Hematopoietic multipotent progenitor cell treated with erythropoietin and hydrocortisone succinate and interleukin-3 and kit ligand, for 8 days (in vitro differentiated cells): ENCODE measurements around the gene OPCML.

Source experiments
- DNase-seq: peaks from one replicate; pipeline ENCODE4 v3.0.0-alpha.2; 2015

The OPCML gene

GRCh38 chr11:133015457-133015856, 516.8 kb downstream of the OPCML start:
- DNase-seq, result no peak

GRCh38 chr11:133014337-133014736, 518.0 kb downstream of the OPCML start:
- DNase-seq, result no peak

GRCh38 chr11:133012803-133013202, 519.5 kb downstream of the OPCML start:
- DNase-seq, result no peak

GRCh38 chr11:133011604-133012003, 520.7 kb downstream of the OPCML start:
- DNase-seq, result peak; percentile 4

- DNase-seq, result no peak
Measured at GRCh38 chr11:133007027-133007584, 525.2 kb downstream of the OPCML start.

- no peak for DNase-seq
Measured at GRCh38 chr11:133004369-133004768, 527.9 kb downstream of the OPCML start.

- DNase-seq, result no peak
Measured at GRCh38 chr11:132999516-132999915, 532.8 kb downstream of the OPCML start.

- no peak for DNase-seq
Measured at GRCh38 chr11:132999031-132999430, 533.3 kb downstream of the OPCML start.

GRCh38 chr11:132997396-132997795, 534.9 kb downstream of the OPCML start:
- DNase-seq, result no peak

GRCh38 chr11:132994966-132995365, 537.3 kb downstream of the OPCML start:
- DNase-seq, result no peak

GRCh38 chr11:132993991-132994502, 538.3 kb downstream of the OPCML start:
- DNase-seq, result no peak

- no peak for DNase-seq
Measured at GRCh38 chr11:132992838-132993631, 539.3 kb downstream of the OPCML start.

GRCh38 chr11:132988411-132988810, 543.9 kb downstream of the OPCML start:
- DNase-seq, result no peak

- no peak for DNase-seq
Measured at GRCh38 chr11:132987936-132988335, 544.4 kb downstream of the OPCML start.

- no peak for DNase-seq
Measured at GRCh38 chr11:132983641-132983978, 548.7 kb downstream of the OPCML start.

- no peak for DNase-seq
Measured at GRCh38 chr11:132982772-132983640, 549.3 kb downstream of the OPCML start.

- DNase-seq, result no peak
Measured at GRCh38 chr11:132981131-132981956, 551.0 kb downstream of the OPCML start.

GRCh38 chr11:132980670-132981069, 551.6 kb downstream of the OPCML start:
- no peak for DNase-seq

- DNase-seq, result no peak
Measured at GRCh38 chr11:132977746-132978145, 554.6 kb downstream of the OPCML start.

GRCh38 chr11:132977241-132977640, 555.1 kb downstream of the OPCML start:
- no peak for DNase-seq

- no peak for DNase-seq
Measured at GRCh38 chr11:132976115-132976514, 556.2 kb downstream of the OPCML start.

GRCh38 chr11:132973686-132974085, 558.6 kb downstream of the OPCML start:
- DNase-seq, result no peak

- DNase-seq, result no peak
Measured at GRCh38 chr11:132972565-132972964, 559.7 kb downstream of the OPCML start.
